Measurements from ENCODE around the gene GATA5.

DNA sequence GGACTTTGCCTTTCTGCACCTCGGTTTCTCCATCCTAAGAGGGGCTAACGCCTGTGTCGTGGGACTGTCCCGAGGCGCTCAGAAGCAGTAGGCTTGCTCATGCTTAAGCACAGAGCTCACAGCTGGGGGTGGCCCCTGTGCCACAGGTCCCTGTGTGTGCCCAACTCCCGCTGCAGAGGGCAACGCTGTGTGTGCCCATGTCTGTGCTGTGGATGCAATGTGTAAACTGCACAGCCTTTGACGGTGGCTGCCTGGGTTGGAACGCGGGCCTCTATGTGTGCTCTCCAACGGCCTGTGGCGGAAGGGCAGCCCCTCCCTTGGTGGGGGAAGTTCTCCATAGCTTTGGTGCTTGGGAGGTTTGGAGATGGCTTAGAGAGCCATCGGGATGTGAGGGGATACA lies 10.7 kb upstream of the GATA5 start:
- TF ChIP-seq, protein P1, sequence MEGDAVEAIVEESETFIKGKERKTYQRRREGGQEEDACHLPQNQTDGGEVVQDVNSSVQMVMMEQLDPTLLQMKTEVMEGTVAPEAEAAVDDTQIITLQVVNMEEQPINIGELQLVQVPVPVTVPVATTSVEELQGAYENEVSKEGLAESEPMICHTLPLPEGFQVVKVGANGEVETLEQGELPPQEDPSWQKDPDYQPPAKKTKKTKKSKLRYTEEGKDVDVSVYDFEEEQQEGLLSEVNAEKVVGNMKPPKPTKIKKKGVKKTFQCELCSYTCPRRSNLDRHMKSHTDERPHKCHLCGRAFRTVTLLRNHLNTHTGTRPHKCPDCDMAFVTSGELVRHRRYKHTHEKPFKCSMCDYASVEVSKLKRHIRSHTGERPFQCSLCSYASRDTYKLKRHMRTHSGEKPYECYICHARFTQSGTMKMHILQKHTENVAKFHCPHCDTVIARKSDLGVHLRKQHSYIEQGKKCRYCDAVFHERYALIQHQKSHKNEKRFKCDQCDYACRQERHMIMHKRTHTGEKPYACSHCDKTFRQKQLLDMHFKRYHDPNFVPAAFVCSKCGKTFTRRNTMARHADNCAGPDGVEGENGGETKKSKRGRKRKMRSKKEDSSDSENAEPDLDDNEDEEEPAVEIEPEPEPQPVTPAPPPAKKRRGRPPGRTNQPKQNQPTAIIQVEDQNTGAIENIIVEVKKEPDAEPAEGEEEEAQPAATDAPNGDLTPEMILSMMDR (conservative IDR thresholded peaks at IDR 0.05; ENCODE audit: low read depth, low read length), result no peak
- no peak for TF ChIP-seq EZH2 (IDR thresholded peaks at IDR 0.05; ENCODE audit: low read length, unreplicated experiment)
